ENCODE data around the gene PPM1M. TPM values are rescaled to one million over a fixed set of nuclear protein-coding genes. Genes with fewer than 3 reads are reported as not detected.

Gene PPM1M
- total RNA-seq, 1 donor from 2014 or later = 44.6 TPM

DNA sequence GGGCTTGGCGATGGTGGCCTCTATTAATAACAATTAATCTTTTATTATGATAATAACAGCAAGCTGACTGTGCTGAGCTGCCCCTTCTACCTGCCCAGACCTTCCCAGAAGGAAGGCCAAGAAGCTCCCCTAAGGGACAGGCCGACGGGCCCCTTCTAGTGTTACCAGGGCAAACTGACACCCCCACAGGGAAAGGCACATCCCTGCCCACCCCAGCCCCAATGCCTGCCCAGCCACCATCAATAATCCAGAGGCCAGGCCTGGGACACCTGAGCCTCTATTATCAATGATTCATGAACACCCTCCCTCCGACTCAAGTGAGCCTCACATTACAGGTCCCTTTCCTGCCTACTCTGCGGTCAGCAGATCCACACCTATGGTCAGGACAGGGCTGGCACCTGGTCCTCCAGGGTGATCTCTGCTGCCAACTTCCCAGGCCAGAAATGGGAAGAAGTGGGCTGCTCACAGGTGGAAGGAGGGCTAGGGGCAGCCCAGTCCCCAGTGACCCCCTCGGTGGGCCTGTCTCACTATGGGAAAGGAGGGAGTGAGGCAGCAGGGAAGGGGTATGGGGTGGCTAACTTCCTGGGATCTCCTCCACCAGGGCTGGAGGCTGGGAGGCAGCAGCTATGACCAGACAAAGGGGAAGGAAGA, 8.4 kb upstream of the PPM1M start:
- H3K9me3 Mint-ChIP-seq = no peaks in the 10 kb centered on the region
- no peaks in the 10 kb centered on the region for H3K27me3 Mint-ChIP-seq
- DNase-seq (no peak), ATAC-seq (ENCODE audit: low read depth) (no peak)
- intact Hi-C loops (cut with micrococcal nuclease) = no loop called here
- peaks cover 66% of the 10 kb centered on the region for H3K4me1 Mint-ChIP-seq
- peak overlapping the region; percentile 53 for H3K4me3 Mint-ChIP-seq
- no peak overlapping the region for H3K27ac Mint-ChIP-seq
- TF ChIP-seq, protein P1, sequence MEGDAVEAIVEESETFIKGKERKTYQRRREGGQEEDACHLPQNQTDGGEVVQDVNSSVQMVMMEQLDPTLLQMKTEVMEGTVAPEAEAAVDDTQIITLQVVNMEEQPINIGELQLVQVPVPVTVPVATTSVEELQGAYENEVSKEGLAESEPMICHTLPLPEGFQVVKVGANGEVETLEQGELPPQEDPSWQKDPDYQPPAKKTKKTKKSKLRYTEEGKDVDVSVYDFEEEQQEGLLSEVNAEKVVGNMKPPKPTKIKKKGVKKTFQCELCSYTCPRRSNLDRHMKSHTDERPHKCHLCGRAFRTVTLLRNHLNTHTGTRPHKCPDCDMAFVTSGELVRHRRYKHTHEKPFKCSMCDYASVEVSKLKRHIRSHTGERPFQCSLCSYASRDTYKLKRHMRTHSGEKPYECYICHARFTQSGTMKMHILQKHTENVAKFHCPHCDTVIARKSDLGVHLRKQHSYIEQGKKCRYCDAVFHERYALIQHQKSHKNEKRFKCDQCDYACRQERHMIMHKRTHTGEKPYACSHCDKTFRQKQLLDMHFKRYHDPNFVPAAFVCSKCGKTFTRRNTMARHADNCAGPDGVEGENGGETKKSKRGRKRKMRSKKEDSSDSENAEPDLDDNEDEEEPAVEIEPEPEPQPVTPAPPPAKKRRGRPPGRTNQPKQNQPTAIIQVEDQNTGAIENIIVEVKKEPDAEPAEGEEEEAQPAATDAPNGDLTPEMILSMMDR (IDR thresholded peaks at IDR 0.05) = no peak
- ChIA-PET CTCF (interaction anchor here (1.0 to 2.0 kb wide), 4 partner anchors 12 to 102 kb away, joined by 3 to 8 read pairs (median 4); partner anchors contain the start of gene TLR9), POLR2A (interaction anchor here (0.6 to 12.1 kb wide), 4 partner anchors 12 to 80 kb away, joined by 4 to 147 read pairs (median 59); partner anchors contain the start of genes GLYCTK, TLR9 and WDR82)
- H3K36me3 Mint-ChIP-seq (ENCODE audit: low read depth) = peaks cover 36% of the 10 kb centered on the region

DNA sequence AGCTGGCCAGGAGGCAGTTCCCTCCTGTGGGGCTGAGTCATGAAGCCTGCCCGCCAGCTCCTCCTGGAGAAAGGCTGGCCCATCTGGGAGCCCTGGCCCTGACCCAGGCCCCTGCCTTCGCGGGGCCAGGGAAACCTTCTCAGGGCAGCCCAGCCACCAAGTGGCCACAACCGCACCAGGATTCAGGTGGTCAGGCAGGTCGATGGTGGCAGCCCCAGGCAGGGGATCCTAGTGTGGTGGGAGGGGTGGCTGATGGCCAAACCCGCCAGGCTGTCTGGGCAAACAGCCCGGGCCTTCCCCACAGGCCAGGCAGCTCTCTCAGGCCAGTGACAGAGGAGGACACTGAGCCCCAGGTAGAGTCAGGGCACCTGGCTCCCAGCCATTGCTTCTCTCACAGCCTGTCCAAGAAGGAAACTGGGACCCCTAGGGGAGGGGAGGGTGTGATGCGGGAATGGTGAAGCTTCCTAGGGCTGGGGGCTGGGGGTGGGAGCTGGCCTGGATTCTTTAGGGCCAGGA, 7.8 kb upstream of the PPM1M start:
- Mint-ChIP-seq H3K27me3 (no peaks in the 10 kb centered on the region), H3K9me3 (no peaks in the 10 kb centered on the region), H3K4me3 (peak overlapping the region; percentile 96), H3K36me3 (ENCODE audit: low read depth) (peaks cover 33% of the 10 kb centered on the region), H3K4me1 (peaks cover 64% of the 10 kb centered on the region), H3K27ac (no peak overlapping the region)
- DNase-seq (no peak), ATAC-seq (ENCODE audit: low read depth) (no peak)
- POLR2A ChIA-PET = interaction anchor here (0.8 to 12.1 kb wide), 7 partner anchors 9 to 219 kb away, joined by 4 to 147 read pairs (median 6); partner anchors contain the start of genes GLYCTK, TLR9 and WDR82
- intact Hi-C loops (cut with micrococcal nuclease) = loop anchor here (2.0 kb wide), 1 partner anchor 181 kb away; the partner anchor contains the start of gene DUSP7
- CTCF ChIA-PET = interaction anchor here (1.0 to 2.0 kb wide), 4 partner anchors 16 to 102 kb away, joined by 4 to 8 read pairs (median 6); no protein-coding TSS in a partner anchor
- TF ChIP-seq, protein P1 (IDR thresholded peaks at IDR 0.05) = no peak

DNA sequence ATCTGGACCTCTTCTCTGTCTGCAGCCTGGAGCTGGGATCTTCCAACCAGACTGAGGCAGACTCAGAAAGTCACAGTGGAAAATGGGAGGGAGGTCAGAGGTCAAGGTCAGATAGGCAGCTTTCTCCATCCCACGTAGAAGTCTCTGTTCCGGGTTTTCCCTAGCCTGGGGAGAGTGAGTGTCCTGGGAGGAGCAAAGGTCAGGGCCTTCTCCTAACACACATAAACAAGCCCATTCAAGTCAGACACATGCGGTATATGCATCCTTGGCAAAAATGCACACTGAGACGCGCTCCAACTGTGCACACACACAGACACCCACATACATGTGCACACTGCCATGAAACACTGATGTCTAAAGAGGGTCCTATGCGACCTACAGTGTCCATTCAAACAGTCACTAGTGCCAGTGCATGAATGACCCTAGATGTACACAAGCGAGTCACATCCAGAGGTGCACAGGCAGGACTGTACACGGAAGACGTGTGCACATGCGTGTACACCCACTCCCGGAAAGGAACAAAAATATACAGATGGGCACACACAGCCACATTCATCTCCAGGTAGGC, 7.3 kb upstream of the PPM1M start:
- intact Hi-C loops (cut with micrococcal nuclease) = loop anchor here (2.0 kb wide), 1 partner anchor 181 kb away; the partner anchor contains the start of gene DUSP7
- DNase-seq (no peak), ATAC-seq (ENCODE audit: low read depth) (no peak)
- CTCF ChIA-PET = interaction anchor here (0.9 to 2.5 kb wide), 7 partner anchors 13 to 238 kb away, joined by 3 to 9 read pairs (median 6); partner anchors contain the start of gene TLR9
- Mint-ChIP-seq H3K4me3 (peak overlapping the region; percentile 96), H3K4me1 (peaks cover 66% of the 10 kb centered on the region), H3K27me3 (no peaks in the 10 kb centered on the region), H3K27ac (peak overlapping the region; percentile 93), H3K9me3 (no peaks in the 10 kb centered on the region), H3K36me3 (ENCODE audit: low read depth) (peaks cover 33% of the 10 kb centered on the region)
- POLR2A ChIA-PET = interaction anchor here (0.6 to 12.1 kb wide), 20 partner anchors 9 to 242 kb away, joined by 3 to 147 read pairs (median 4); partner anchors contain the start of genes GLYCTK, POC1A, RPL29 and TLR9
- TF ChIP-seq, protein P1 (IDR thresholded peaks at IDR 0.05) = no peak

DNA sequence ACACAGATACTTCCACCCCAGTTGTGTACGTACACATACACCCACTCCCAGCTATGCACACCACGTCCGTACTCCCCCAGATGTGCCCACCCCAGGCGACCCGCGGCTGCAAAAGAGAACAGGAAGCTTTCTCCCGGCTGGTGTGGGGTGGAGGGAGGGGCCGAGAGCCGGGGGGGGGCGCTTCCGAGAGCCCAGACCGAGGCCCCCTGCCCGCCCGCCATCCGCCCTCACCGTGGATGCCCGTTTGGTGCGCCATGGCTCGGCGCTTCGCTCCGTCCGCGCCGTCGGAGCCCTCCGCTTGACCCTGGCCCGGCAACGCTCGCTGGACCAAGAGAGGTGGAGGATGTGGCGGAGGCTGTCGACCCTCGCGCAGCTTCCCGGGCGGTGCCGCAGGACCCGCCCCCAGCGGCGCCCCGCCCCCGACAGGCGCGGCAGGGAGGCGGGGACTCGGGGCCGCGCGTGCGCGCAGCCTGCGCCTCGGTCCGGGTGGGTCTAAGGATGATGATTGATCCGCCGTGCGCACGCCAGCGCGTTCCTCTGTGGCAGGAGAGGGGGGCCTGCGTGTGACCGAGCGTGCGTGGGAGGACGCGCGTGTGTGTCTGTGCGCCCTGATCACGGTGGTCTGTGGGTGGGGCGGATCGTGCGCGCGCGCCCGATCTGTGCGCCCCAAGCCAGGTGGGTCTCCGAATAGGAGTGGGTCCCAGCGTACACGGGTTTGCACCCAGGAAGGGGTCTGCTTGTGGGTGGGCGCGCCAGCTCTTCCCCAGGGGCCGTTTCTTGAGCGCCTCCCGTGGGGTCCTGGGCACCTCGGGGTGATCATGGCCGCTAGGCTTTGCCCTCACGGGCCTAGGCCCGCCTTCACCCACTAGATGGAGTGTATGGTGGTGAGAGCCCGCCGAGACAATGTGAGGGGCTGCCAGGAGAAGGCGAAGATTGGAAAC, 6.5 kb upstream of the PPM1M start, which contains the start of gene TWF2:
Gene TWF2, minus strand, starts transcription at position 398 of the 941 bp plus-strand sequence. Its CDS starts 142 bp downstream, at position 256.
- peaks cover 26% of the 10 kb centered on the region for H3K36me3 Mint-ChIP-seq (ENCODE audit: low read depth)
- H3K9me3 Mint-ChIP-seq = no peaks in the 10 kb centered on the region
- peak within 1 kb of the TSS; percentile 93 for H3K27ac Mint-ChIP-seq
- DNase-seq (peak; percentile 94), ATAC-seq (ENCODE audit: low read depth) (peak; percentile 86)
- POLR2A ChIA-PET = interaction anchor here (0.6 to 12.1 kb wide), 20 partner anchors 9 to 243 kb away, joined by 3 to 147 read pairs (median 4); partner anchors contain the start of genes GLYCTK, POC1A, RPL29 and TLR9
- peak within 1 kb of the TSS; percentile 96 for H3K4me3 Mint-ChIP-seq
- CTCF ChIA-PET = interaction anchor here (0.9 to 2.5 kb wide), 6 partner anchors 14 to 239 kb away, joined by 3 to 9 read pairs (median 6); partner anchors contain the start of gene TLR9
- TF ChIP-seq, protein P1 (IDR thresholded peaks at IDR 0.05) = no peak
- no peaks in the 10 kb centered on the region for H3K27me3 Mint-ChIP-seq
- intact Hi-C loops (cut with micrococcal nuclease) = loop anchor here (1.0 to 2.0 kb wide), 8 partner anchors 8 to 216 kb away; partner anchors contain the start of genes DUSP7, NISCH, TLR9 and WDR82
- H3K4me1 Mint-ChIP-seq = peaks cover 72% of the 10 kb centered on the region

Data from activated B cell treated with CpG ODN at 0.5 μM for 24 hours (primary cell).